DMS79 (cell line): ENCODE measurements around the gene TMA7B.

Experiments used
- DNase-seq: peaks from one replicate; lab custom pipeline; 2025; lab: John Stamatoyannopoulos, UW

The TMA7B gene

GRCh38 chr22:39959640-39960447 is at the start of gene TMA7B:
TSS of gene TMA7B (plus strand) at chr22:39960397. CDS start at chr22:39964375, 3,978 bp downstream.
- DNase-seq = no peak

DNA sequence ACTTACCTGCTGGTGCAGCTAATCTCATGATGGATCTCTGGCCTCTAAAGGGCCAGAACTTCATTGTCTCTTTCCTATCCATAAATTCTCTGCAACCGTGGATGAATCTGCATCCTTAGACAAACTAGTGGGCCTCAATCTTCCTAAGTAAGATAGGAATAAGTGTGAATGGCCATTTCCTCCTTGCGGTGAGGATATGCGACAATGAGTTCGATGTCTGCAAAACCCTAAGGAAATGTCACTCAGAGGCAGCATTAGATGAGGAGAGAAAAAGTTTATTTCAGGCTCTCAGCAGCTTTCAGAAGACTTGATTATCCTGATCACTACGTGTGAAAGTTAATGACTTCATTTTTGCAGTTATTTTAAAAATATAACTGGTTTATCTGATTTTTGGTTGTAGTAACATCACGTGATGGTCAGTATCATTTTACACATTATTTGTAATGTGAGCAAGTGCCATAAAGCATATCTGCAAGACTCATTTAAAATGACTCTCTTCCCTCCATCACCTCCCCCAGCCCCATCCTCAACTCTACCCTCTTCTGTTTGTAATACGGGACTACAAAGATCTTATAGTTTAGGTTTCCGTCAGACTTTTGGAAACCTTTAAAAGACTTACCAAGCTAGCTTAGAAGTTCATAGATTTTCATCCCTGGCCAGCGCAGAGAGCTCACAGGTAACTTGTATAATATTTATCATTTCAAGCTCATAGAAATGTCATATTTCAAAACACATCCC is 49.2 kb upstream of the TMA7B start:
- no peak for DNase-seq

- no peak for DNase-seq
Measured at GRCh38 chr22:39913321-39913720, 46.9 kb upstream of the TMA7B start.

DNA sequence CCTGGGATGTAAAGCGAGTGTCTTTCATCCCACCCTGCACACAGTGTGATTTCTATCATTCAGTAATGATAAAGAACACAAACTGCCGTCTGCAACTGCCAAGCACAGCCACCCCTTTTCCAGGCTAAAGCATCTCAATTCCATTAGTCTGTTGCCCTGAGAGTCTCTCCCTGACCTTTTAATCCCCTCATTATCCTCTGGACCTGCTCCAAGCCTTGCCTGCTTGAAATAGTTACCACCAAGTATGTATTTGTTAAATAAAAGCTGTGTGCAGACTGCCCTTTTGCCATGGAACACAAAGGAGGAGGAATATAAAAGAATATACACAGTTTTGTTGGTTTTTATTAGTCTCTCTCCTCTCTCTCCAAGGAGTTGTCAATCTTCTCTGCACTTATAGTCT is 46.3 kb upstream of the TMA7B start:
- no peak for DNase-seq

GRCh38 chr22:39914584-39914983 is 45.6 kb upstream of the TMA7B start:
- DNase-seq = no peak

DNA sequence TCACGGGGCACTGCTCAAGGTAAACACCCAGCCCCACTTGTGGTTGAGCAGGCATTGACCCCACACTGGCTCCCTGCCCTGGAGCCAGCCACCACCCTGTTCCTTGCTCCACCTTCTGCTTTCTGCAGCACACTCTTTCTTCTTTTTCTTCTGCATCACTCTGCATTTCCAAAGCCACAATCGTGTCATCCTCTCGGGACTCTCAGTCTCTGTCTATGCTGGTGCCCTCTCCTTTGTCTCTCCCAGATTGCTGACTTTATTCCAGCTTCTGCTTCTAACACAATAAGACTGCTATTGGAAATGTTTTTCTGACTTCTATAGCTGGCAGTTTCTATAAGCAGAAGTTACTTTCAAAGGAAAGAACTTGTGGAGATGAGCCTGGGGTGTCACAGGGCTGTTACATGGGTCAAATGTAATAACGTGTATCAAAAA is 44.9 kb upstream of the TMA7B start:
- peak; percentile 30 for DNase-seq

- no peak for DNase-seq
Measured at GRCh38 chr22:39916496-39916895, 43.7 kb upstream of the TMA7B start.

DNA sequence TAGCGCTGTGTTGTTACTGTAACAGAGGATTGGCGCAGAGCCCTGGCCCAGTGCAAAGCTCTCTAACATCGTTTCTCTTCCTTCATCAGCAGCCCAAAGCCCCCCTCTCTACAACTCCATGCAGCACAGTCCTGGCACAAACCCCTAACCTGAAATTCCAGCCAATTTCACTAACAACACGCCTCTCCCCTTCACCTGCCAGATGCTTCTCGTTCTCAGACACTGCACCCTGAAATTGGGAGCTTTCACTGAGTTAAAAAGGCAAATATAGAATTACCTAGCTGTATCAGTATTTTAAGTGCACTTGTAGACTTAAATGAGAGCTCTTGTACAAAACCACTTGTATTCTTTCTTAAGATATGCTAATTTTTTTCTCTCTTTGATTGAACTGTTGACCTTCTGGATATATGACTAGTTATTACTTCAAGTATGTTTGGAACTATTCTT is 43.0 kb upstream of the TMA7B start:
- DNase-seq = peak; percentile 81

DNA sequence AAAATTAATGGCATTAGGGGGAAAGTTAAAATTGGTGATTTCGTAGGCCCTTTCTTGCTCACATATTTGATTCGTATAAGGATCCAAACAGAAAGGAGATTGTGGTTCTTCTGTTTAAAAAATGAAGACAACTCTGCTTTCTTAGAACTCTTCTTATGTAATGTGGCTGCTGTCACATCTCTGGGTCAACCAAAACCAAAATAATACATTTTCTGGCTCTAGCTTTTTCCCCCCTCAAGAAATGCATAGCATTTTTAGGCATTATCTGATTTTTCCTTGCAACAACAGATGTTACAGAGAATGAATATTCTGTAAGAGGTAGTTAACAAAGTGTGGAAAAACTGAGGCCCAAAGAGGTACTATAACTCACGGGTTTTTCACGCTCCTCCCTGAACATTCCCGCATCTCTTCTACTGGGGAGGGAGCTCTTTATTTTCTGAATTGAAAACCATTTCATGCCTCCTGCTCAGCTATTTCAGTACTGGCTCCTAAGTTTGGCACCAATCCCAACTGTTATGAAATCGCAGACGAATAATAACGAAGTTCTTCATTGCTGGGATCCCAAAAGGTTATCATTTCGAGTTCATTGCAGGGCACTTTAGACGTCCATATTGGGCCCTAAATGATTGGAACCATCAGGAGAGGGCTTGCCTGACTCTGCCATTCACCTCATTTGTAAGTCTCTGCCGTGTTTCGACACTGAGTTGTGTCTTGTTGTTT is 42.3 kb upstream of the TMA7B start:
- no peak for DNase-seq

DNA sequence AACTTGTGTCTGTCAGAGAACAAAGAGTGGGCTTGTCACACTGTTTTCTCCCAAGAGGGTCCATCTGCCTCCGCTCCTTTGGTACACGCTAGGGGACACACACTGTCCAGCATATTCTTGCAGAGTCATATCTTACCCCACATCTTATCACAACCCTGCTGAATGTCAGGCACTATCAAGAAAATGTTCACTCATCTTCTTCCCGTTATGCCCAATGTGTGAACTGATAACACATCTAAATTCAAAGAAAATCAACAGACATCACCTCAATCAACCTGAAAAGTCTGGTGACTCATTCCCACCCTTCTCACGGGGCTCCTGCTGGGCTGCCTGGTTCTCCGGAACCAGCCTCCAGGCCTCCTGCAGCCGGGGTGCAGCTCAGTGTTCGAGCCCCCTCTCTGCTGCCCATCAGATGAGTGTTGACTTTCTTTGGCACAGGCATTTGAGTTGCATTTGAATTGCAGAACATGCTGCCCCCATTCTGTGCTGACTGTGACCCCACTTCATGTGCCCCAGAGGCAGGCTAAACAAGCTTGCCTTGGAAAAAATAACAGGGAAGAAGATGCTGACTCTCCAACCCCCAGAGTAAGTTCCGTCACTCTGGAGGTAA is 40.0 kb upstream of the TMA7B start:
- DNase-seq = no peak

GRCh38 chr22:39923696-39924095 is 36.5 kb upstream of the TMA7B start:
- DNase-seq = no peak

GRCh38 chr22:39924286-39924685 is 35.9 kb upstream of the TMA7B start:
- DNase-seq = no peak

GRCh38 chr22:39925273-39925672 is 34.9 kb upstream of the TMA7B start:
- no peak for DNase-seq

GRCh38 chr22:39925909-39926679 is 34.1 kb upstream of the TMA7B start:
- no peak for DNase-seq

GRCh38 chr22:39926753-39927152 is 33.4 kb upstream of the TMA7B start:
- DNase-seq = no peak

DNA sequence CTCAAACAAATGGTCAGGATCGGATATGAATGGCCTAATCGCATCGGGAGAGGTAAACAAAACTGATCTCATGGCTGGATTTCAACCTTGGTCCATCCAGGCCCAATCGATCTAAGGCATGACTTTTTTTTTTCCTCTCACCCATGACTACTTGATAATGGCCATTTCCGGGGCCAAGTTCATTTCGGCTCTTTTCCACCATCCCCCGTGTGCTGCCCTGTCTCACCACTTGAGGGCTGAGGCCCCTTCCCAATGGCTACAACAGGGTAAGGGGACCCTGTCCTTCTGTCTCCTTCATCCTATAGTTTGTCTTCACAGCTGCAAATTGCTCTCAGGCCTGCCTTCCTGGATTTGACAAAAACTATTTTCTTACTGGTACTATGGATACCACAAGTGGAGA is 32.7 kb upstream of the TMA7B start:
- DNase-seq = no peak

- DNase-seq = no peak
Measured at GRCh38 chr22:39928536-39929520, 31.4 kb upstream of the TMA7B start.

- DNase-seq = no peak
Measured at GRCh38 chr22:39931251-39931650, 28.9 kb upstream of the TMA7B start.

GRCh38 chr22:39932166-39932565 is 28.0 kb upstream of the TMA7B start:
- DNase-seq = no peak
